ENCODE measurements around the gene ACAT2. TPM values are rescaled to one million over a fixed set of nuclear protein-coding genes. Genes with fewer than 3 reads are reported as not detected.

ACAT2 gene
- polyA plus RNA-seq, 1 donor from 2014 or later, result 143 TPM

GRCh38 chr6:159715166-159715565 lies 46.7 kb upstream of the ACAT2 start:
- Histone ChIP-seq H3K4me3 (ENCODE audit: low read length) (no peak overlapping the region), H3F3A (ENCODE audit: insufficient read depth, low read length, poor library complexity, severe bottlenecking) (no peaks in the 10 kb centered on the region), H3K36me3 (ENCODE audit: insufficient read depth, low read length) (no peaks in the 10 kb centered on the region), H3K9ac (ENCODE audit: low read length) (no peak overlapping the region), H4K20me1 (ENCODE audit: insufficient read depth) (no peaks in the 10 kb centered on the region), H3K27ac (ENCODE audit: low read length) (no peak overlapping the region), H3K27me3 (ENCODE audit: insufficient read depth, low read depth, low read length) (no peaks in the 10 kb centered on the region), H3K9me2 (ENCODE audit: insufficient read depth, low read length) (no peaks in the 10 kb centered on the region), H3K4me2 (ENCODE audit: low read length) (no peak overlapping the region), H3K79me2 (replicated peaks; ENCODE audit: insufficient read depth, low read length) (peaks cover 5% of the 10 kb centered on the region), H3K9me3 (ENCODE audit: low read length) (no peaks in the 10 kb centered on the region), H2AFZ (ENCODE audit: low read depth, low read length) (no peak overlapping the region)
- TF ChIP-seq MXI1 (conservative IDR thresholded peaks at IDR 0.05; ENCODE audit: poor library complexity, severe bottlenecking) (no peak), POLR2AphosphoS5 (IDR thresholded peaks at IDR 0.05) (no peak), TAF1 (IDR thresholded peaks at IDR 0.05; ENCODE audit: low read depth) (no peak), CTCF (IDR thresholded peaks at IDR 0.05; ENCODE audit: poor library complexity, severe bottlenecking) (no peak)

- TF ChIP-seq MXI1 (conservative IDR thresholded peaks at IDR 0.05; ENCODE audit: poor library complexity, severe bottlenecking) (no peak), SMC3 (conservative IDR thresholded peaks at IDR 0.05; ENCODE audit: poor library complexity) (no peak), RAD21 (conservative IDR thresholded peaks at IDR 0.05) (no peak)
- no peak overlapping the region for H2AFZ ChIP-seq (ENCODE audit: low read depth, low read length)
- no peak overlapping the region for H3K4me3 ChIP-seq (ENCODE audit: low read length)
- no peaks in the 10 kb centered on the region for H3K9me2 ChIP-seq (ENCODE audit: insufficient read depth, low read length)
- no peak overlapping the region for H3K4me2 ChIP-seq (ENCODE audit: low read length)
- H3K79me2 ChIP-seq (replicated peaks; ENCODE audit: insufficient read depth, low read length), result peaks cover 9% of the 10 kb centered on the region
- H4K20me1 ChIP-seq (ENCODE audit: insufficient read depth), result no peaks in the 10 kb centered on the region
- H3F3A ChIP-seq (ENCODE audit: insufficient read depth, low read length, poor library complexity, severe bottlenecking), result no peaks in the 10 kb centered on the region
- no peak overlapping the region for H3K27ac ChIP-seq (ENCODE audit: low read length)
- no peaks in the 10 kb centered on the region for H3K36me3 ChIP-seq (ENCODE audit: insufficient read depth, low read length)
- H3K9me3 ChIP-seq (ENCODE audit: low read length), result no peaks in the 10 kb centered on the region
- no peaks in the 10 kb centered on the region for H3K27me3 ChIP-seq (ENCODE audit: insufficient read depth, low read depth, low read length)
- no peak overlapping the region for H3K9ac ChIP-seq (ENCODE audit: low read length)
Observed at GRCh38 chr6:159715605-159716004, 46.2 kb upstream of the ACAT2 start.

- H3K27ac ChIP-seq (ENCODE audit: low read length), result no peak overlapping the region
- peaks cover 9% of the 10 kb centered on the region for H3K79me2 ChIP-seq (replicated peaks; ENCODE audit: insufficient read depth, low read length)
- H3K27me3 ChIP-seq (ENCODE audit: insufficient read depth, low read depth, low read length), result no peaks in the 10 kb centered on the region
- no peak overlapping the region for H3K9ac ChIP-seq (ENCODE audit: low read length)
- no peaks in the 10 kb centered on the region for H3F3A ChIP-seq (ENCODE audit: insufficient read depth, low read length, poor library complexity, severe bottlenecking)
- no peak overlapping the region for H3K4me3 ChIP-seq (ENCODE audit: low read length)
- no peaks in the 10 kb centered on the region for H4K20me1 ChIP-seq (ENCODE audit: insufficient read depth)
- no peaks in the 10 kb centered on the region for H3K9me3 ChIP-seq (ENCODE audit: low read length)
- H2AFZ ChIP-seq (ENCODE audit: low read depth, low read length), result no peak overlapping the region
- no peaks in the 10 kb centered on the region for H3K9me2 ChIP-seq (ENCODE audit: insufficient read depth, low read length)
- TF ChIP-seq MXI1 (conservative IDR thresholded peaks at IDR 0.05; ENCODE audit: poor library complexity, severe bottlenecking), result no peak
- TF ChIP-seq RAD21 (conservative IDR thresholded peaks at IDR 0.05), result no peak
- no peak for TF ChIP-seq REST (IDR thresholded peaks at IDR 0.05; ENCODE audit: borderline replicate concordance)
- TF ChIP-seq TAF1 (IDR thresholded peaks at IDR 0.05; ENCODE audit: low read depth), result no peak
- no peak for TF ChIP-seq EP300 (conservative IDR thresholded peaks at IDR 0.05; ENCODE audit: poor library complexity, severe bottlenecking)
- no peak for TF ChIP-seq EZH2 (IDR thresholded peaks at IDR 0.05; ENCODE audit: borderline replicate concordance, insufficient read depth, low read length, poor library complexity, severe bottlenecking)
- no peak for TF ChIP-seq CTCF (IDR thresholded peaks at IDR 0.05; ENCODE audit: poor library complexity, severe bottlenecking)
- no peak for TF ChIP-seq SMC3 (conservative IDR thresholded peaks at IDR 0.05; ENCODE audit: poor library complexity)
- no peak for TF ChIP-seq POLR2AphosphoS5 (IDR thresholded peaks at IDR 0.05)
- no peaks in the 10 kb centered on the region for H3K36me3 ChIP-seq (ENCODE audit: insufficient read depth, low read length)
- no peak overlapping the region for H3K4me2 ChIP-seq (ENCODE audit: low read length)
Observed at GRCh38 chr6:159716247-159717096, 45.4 kb upstream of the ACAT2 start.
